ENCODE data around the gene PVALEF.

GRCh38 chr17:81160747-81161453 lies 4.4 kb upstream of the PVALEF start:
- TF ChIP-seq CTCF (conservative IDR thresholded peaks at IDR 0.05 in 1 of 2, IDR thresholded peaks at IDR 0.05 in 1 of 2; ENCODE audit: low read depth in 1 of 2, low read length in 2 of 2), result no peak
- no peak for TF ChIP-seq EZH2 (IDR thresholded peaks at IDR 0.05; ENCODE audit: low read length, missing control alignments)
